Measurements from ENCODE around the gene ADAMTS7. TPM values are rescaled to one million over a fixed set of nuclear protein-coding genes. Genes with fewer than 3 reads are reported as not detected.

The ADAMTS7 gene
- total RNA-seq, 1 experiment from 2014 or later = 1.1 TPM

DNA sequence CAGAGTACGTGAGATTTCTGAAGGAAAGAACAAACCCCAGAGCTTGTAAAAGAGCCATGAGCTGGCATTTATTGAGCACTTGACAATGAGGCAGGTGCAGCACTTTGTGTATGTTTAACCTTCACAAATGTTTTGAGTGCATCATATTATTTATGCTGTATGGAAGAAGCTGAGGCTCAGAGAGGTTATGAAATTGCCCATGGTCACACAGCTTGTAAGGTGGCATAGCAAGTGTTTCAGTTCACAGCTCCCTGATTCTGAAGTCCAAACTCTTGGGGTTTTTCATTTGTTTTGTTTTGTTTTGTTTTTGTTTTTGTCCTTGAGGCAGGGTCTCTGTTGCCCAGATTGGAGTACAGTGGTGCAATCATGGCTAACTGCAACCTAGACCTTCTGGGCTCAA lies 25.1 kb upstream of the ADAMTS7 start:
- ChIA-PET CTCF (no interaction called here), POLR2A (no interaction called here)
- no peaks in the 10 kb centered on the region for H3K4me1 Mint-ChIP-seq (ENCODE audit: low read depth, unreplicated experiment)
- H3K36me3 Mint-ChIP-seq (ENCODE audit: insufficient read depth, unreplicated experiment) = no peaks in the 10 kb centered on the region
- BruUV-seq (replicated peaks) = no TSS peak
- no peaks in the 10 kb centered on the region for H3K9me3 ChIP-seq
- peaks cover 3% of the 10 kb centered on the region for H3K27me3 Mint-ChIP-seq (ENCODE audit: insufficient read depth, unreplicated experiment)
- TF ChIP-seq, protein P1, sequence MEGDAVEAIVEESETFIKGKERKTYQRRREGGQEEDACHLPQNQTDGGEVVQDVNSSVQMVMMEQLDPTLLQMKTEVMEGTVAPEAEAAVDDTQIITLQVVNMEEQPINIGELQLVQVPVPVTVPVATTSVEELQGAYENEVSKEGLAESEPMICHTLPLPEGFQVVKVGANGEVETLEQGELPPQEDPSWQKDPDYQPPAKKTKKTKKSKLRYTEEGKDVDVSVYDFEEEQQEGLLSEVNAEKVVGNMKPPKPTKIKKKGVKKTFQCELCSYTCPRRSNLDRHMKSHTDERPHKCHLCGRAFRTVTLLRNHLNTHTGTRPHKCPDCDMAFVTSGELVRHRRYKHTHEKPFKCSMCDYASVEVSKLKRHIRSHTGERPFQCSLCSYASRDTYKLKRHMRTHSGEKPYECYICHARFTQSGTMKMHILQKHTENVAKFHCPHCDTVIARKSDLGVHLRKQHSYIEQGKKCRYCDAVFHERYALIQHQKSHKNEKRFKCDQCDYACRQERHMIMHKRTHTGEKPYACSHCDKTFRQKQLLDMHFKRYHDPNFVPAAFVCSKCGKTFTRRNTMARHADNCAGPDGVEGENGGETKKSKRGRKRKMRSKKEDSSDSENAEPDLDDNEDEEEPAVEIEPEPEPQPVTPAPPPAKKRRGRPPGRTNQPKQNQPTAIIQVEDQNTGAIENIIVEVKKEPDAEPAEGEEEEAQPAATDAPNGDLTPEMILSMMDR (IDR thresholded peaks at IDR 0.05; ENCODE audit: insufficient read depth in 1 of 2, low read depth in 1 of 2, low read length in 1 of 2, severe bottlenecking in 1 of 2, unreplicated experiment in 1 of 2) = no peak
- no peak overlapping the region for H3K4me3 Mint-ChIP-seq (ENCODE audit: unreplicated experiment)
- no peak for DNase-seq
- no peak overlapping the region for H3K4me3 ChIP-seq (ENCODE audit: low read depth, low read length)
- no peaks in the 10 kb centered on the region for H3K4me1 ChIP-seq
- H3K36me3 ChIP-seq (ENCODE audit: control insufficient read depth, insufficient read depth, low read length) = no peaks in the 10 kb centered on the region
- intact Hi-C loops (cut with micrococcal nuclease; ENCODE audit: unreplicated experiment) = no loop called here
- no peak overlapping the region for H3K27ac Mint-ChIP-seq (ENCODE audit: unreplicated experiment)
- no peaks in the 10 kb centered on the region for H3K27me3 ChIP-seq (replicated peaks; ENCODE audit: control insufficient read depth, insufficient read depth, low read length)
- no peaks in the 10 kb centered on the region for H3K9me3 Mint-ChIP-seq (ENCODE audit: unreplicated experiment)

DNA sequence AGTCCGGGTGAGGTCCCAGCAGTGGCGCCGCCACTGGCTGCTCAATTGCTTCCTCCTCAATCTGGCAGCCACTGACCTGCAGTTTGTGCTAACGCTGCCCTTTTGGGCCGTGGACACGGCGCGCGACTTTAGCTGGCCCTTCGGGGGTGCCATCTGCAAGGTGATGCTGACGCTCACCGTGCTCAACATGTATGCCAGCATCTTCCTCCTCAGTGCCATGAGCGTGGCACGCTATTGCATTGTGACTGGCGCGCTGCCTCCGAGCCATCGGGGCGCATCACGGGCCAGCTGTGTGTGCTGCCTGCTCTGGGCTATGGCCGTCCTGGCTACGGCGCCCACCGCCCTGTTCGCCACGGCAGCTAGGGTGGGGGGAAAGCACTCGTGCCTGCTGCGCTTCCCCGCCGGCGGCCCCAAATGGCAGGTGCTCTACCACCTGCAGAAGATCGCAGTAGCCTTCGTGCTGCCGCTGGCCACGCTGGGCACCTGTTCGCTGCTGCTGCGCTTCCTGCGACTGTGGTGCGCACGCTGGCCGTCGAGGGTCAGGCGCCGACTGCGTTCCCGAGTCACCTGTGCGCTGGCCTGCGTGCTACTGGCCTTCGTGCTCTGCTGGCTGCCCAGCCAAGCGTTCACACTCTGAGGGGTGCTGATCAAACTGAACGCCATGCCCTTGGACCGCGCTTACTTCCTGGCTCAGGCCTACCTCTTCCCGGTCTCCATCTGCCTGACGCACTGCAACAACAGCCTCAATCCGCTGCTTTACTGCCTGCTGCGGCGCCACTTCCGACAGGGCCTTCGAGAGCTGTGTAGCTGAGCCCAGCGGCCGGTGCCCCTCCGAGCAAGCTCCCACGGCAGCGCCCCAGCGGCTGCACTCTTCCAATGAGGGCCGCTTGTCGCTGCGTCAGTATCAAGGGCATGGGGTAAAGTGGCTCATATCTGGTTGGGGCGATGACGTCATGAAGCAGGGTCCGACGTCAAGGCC lies 20.3 kb upstream of the ADAMTS7 start:
- BruUV-seq (replicated peaks) = no TSS peak
- Histone ChIP-seq H3K4me1 (no peaks in the 10 kb centered on the region), H3K9me3 (no peaks in the 10 kb centered on the region), H3K27me3 (replicated peaks; ENCODE audit: control insufficient read depth, insufficient read depth, low read length) (no peaks in the 10 kb centered on the region), H3K4me3 (ENCODE audit: low read depth, low read length) (no peak overlapping the region), H3K36me3 (ENCODE audit: control insufficient read depth, insufficient read depth, low read length) (no peaks in the 10 kb centered on the region)
- H3K27ac Mint-ChIP-seq (ENCODE audit: unreplicated experiment) = no peak overlapping the region
- no peaks in the 10 kb centered on the region for H3K36me3 Mint-ChIP-seq (ENCODE audit: insufficient read depth, unreplicated experiment)
- H3K4me3 Mint-ChIP-seq (ENCODE audit: unreplicated experiment) = no peak overlapping the region
- H3K9me3 Mint-ChIP-seq (ENCODE audit: unreplicated experiment) = no peaks in the 10 kb centered on the region
- peaks cover 3% of the 10 kb centered on the region for H3K27me3 Mint-ChIP-seq (ENCODE audit: insufficient read depth, unreplicated experiment)
- ChIA-PET CTCF (no interaction called here), POLR2A (no interaction called here)
- DNase-seq = no peak
- intact Hi-C loops (cut with micrococcal nuclease; ENCODE audit: unreplicated experiment) = no loop called here
- TF ChIP-seq, protein P1 (IDR thresholded peaks at IDR 0.05; ENCODE audit: insufficient read depth in 1 of 2, low read depth in 1 of 2, low read length in 1 of 2, severe bottlenecking in 1 of 2, unreplicated experiment in 1 of 2) = no peak
- H3K4me1 Mint-ChIP-seq (ENCODE audit: low read depth, unreplicated experiment) = no peaks in the 10 kb centered on the region

DNA sequence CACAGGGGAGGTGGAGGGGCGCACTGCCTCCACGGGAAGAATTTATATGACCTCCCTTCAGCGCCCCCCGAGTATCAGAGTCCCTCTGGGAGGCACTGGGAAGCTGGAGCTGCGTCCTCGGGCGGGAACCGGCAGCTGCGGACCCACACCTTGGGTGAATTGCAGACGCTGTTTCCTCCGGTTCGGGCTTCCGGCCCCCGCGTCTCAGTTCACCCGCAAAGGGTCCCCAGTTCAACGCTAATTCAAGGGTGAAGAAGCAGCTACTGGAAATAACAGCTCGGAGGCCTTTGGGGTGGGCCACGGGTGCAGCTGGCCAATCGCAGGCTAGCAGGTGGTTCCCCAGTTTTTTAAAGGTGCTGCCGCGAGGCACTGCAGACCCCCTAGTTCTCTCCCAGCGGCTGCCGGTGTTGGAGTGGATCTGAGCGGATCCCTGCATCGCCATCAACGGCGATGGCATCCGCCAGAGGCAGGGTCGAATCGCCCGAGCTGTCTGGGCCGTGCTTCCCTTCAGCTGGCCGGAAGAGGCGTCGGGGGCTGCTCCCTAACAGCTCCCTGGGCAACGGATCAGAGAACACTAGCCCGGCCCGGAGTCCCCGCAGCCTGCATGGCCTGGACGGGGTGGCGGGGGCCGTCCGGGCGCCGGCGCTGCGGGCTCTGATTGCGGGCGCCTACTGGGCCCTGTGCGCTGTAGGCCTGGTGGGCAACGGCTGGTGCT lies 19.4 kb upstream of the ADAMTS7 start:
- H3K36me3 Mint-ChIP-seq (ENCODE audit: insufficient read depth, unreplicated experiment) = no peaks in the 10 kb centered on the region

More for the DNA sequence above, 19.4 kb upstream of the ADAMTS7 start:
- Histone ChIP-seq H3K27me3 (replicated peaks; ENCODE audit: control insufficient read depth, insufficient read depth, low read length) (no peaks in the 10 kb centered on the region), H3K9me3 (no peaks in the 10 kb centered on the region), H3K4me3 (ENCODE audit: low read depth, low read length) (no peak overlapping the region), H3K36me3 (ENCODE audit: control insufficient read depth, insufficient read depth, low read length) (no peaks in the 10 kb centered on the region), H3K4me1 (no peaks in the 10 kb centered on the region)
- ChIA-PET CTCF (no interaction called here), POLR2A (no interaction called here)
- BruUV-seq (replicated peaks) = no TSS peak
- H3K27me3 Mint-ChIP-seq (ENCODE audit: insufficient read depth, unreplicated experiment) = peaks cover 3% of the 10 kb centered on the region
- no peaks in the 10 kb centered on the region for H3K4me1 Mint-ChIP-seq (ENCODE audit: low read depth, unreplicated experiment)
- no peak overlapping the region for H3K4me3 Mint-ChIP-seq (ENCODE audit: unreplicated experiment)
- H3K9me3 Mint-ChIP-seq (ENCODE audit: unreplicated experiment) = no peaks in the 10 kb centered on the region
- DNase-seq = no peak
- TF ChIP-seq, protein P1 (IDR thresholded peaks at IDR 0.05; ENCODE audit: insufficient read depth in 1 of 2, low read depth in 1 of 2, low read length in 1 of 2, severe bottlenecking in 1 of 2, unreplicated experiment in 1 of 2) = no peak
- no peak overlapping the region for H3K27ac Mint-ChIP-seq (ENCODE audit: unreplicated experiment)
- intact Hi-C loops (cut with micrococcal nuclease; ENCODE audit: unreplicated experiment) = no loop called here

All from Caco-2 (cell line).